GM19372 (cell line): Measurements from ENCODE around the gene DTX2.
"Not testable (repeated sequence)": the region's sequence is repeated elsewhere in the genome, so short reads cannot be mapped to it uniquely, and the experiment has no call there.

Source experiments
- ATAC-seq: cut with Tn5 transposase; IDR thresholded peaks from one replicate; pipeline ENCODE4 v1.9.1; 2021; ENCODE audit warnings: mild to moderate bottlenecking, low read depth, moderate library complexity; ENCODE audit not compliant: unreplicated experiment

Gene DTX2

GRCh38 chr7:76461464-76462101, at the start of gene DTX2:
Gene DTX2 (plus strand): TSS chr7:76461709. CDS start chr7:76480510, 18,801 bp downstream.
- ATAC-seq: peak; percentile 97

DNA sequence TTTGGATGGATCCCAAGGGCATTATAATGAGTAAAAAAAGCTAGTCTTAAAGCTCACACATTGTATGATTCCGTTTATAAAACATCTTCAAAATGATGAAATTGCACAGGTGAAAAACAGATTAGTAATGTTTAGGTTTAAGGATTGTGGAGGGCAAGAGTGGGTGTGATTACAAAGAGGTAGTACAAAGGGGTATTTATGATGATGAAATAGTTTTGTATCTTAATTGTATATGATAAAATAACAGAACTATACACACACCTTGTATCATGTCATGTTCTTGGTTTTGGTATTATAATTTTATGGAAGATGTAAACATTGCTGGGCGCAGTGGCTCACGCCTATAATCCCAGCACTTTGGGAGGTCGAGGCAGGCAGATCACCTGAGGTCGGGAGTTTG, 49.3 kb upstream of the DTX2 start:
- ATAC-seq: no peak

DNA sequence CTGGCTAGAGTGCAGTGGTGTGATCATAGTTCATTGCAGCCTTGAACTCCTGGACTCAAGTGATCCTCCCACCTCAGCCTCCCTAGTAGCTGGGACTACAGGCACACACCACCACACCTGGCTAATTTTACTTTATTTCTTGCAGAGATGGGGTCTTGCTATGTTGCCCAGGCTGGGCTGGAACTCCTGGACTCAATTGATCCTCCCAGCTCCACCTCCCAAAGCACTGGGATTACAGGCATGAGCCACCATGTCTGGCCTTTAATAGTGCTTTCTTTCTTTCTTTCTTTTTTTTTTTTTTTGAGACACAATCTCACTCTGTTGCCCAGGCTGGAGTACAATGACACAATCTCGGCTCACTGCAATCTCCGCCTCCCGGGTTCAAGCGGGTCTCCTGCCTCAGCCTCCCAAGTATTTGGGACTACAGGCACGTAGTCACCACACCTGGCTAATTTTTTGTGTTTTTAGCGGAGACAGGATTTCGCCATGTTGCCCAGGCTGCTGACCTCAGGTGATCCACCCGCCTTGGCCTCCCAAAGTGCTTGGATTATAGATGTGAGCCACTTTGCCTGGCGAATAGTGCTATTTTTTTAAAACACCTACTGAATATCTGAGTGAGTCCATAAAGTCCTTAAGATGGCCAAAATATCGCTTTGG, 43.7 kb upstream of the DTX2 start:
- ATAC-seq: not testable (repeated sequence)

GRCh38 chr7:76421097-76421496, 40.4 kb upstream of the DTX2 start:
- ATAC-seq: not testable (repeated sequence)

DNA sequence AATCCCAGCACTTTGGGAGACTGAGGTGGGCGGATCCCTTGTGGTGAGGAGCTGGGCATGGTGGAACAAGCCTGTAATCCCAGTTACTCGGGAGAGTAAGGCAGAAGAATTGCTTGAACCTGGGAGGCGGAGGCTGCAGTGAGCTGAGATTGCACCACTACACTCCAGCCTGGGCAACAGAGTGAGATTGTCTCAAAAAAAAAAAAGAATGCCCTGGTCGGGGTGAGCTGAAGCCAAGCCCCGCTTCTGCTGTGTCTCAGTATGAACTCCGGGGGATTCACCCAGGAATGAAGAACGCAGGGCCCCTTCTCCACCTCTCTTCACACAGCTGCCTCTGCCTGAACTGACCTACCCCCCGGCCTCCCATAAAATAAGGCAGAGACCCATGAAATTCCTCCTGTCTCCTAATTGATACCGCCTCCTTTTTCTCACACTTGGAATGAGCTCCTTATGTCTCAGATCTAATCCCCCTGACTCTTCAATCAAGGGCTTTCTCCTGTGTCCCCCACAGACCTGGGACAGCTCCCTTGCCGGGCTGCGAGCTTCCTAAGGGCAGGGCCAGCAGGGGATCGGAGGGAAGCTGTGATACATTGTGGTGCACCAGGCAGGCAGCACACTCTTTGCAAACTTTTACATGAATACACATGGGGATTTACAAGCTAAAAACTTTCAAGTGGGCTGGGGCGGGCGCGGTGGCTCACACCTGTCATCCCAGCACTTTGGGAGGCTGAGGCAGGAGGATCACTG, 37.7 kb upstream of the DTX2 start:
- ATAC-seq: no peak

DNA sequence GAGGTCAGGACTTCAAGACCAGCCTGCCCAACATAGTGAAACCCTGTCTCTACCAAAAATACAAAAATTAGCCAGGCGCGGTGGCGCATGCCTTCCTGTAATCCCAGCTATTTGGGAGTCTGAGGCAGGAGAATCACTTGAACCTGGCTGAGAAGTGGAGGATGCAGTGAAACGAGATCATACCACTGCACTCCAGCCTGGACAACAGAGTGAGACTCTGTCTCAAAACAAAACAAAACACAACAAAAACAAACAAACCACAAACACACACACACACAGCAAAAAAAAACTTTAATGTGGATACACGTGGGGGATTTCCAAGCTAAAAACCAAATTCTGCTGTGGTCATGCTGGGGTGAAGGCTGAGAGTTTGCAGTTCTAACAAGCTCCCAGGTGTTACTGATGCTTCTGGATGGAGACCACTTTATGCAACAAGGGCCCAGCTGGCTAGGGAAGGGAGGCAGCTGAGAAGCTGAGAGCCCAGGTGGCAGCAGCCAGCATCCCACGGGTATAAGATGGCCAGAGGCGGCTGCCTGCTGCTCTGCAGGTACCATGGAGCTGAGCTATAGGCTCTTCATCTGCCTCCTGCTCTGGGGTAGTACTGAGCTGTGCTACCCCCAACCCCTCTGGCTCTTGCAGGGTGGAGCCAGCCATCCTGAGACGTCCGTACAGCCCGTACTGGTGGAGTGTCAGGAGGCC, 36.9 kb upstream of the DTX2 start, which contains the start of gene ZP3:
Gene ZP3, plus strand, starts transcription at position 538 of the 699 bp plus-strand sequence. Its CDS starts 15 bp downstream, at position 553.
- ATAC-seq: peak; percentile 56

DNA sequence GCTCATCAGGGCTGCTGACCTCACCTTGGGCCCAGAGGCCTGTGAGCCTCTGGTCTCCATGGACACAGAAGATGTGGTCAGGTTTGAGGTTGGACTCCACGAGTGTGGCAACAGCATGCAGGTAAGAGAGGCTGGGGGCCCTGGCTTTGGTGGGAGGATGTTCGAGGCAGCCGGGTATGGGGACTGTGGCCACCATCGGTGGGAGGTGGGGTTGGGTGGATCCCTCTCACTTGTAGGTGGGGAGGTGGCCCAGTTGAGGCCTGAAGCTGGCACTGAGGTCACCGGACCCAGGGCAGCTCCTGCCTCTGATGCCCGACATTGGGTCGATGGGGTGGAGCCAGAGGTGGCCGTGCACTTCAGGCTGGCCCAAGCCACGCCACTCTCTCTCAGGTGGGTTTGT, 36.4 kb upstream of the DTX2 start:
- ATAC-seq: no peak

DNA sequence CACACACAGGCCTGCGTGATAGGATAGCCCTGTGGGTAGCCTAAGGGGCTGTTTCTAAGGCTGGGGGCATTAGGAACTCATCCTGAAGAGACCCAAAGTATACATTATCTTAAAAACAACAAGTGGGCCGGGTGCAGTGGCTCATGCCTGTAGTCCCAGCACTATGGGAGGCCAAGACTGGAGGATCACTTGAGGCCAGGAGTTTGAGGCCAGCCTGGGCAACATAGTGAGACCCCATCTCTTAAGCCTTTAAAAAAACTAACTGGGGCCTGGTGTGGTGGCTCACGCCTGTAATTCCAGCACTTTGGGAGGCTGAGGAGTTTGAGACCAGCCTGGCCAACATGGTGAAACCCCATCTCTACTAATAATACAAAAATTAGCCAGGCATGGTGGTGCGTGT, 36.0 kb upstream of the DTX2 start:
- ATAC-seq: not testable (repeated sequence)

DNA sequence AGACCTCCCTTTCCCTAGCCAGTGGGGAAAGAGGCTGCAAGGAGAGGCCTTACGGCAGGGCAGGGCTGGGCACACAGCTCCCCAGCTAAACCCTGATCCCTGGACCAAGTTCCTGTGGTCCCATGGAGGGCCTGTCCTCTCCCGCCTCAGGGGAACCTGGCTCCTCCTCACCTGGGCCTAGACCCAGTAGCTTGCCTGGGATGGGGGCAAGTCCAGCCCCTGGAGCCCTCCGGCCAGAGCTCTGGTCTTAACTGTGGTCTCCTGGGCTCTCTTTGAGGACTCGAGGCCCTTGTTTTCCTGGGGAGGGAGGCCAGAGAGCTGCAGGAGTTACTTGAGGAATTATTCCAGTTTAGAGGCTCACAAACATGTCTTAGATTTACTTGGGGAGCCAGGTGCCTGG, 35.3 kb upstream of the DTX2 start:
- ATAC-seq: no peak

- ATAC-seq: no peak
These were observed 33.9 kb upstream of the DTX2 start for GRCh38 chr7:76427635-76428034.

- ATAC-seq: no peak
These were observed 33.2 kb upstream of the DTX2 start for GRCh38 chr7:76428149-76428823.

GRCh38 chr7:76428868-76429805, 32.4 kb upstream of the DTX2 start:
- ATAC-seq: no peak

GRCh38 chr7:76430211-76430610, 31.3 kb upstream of the DTX2 start:
- no peak for ATAC-seq

DNA sequence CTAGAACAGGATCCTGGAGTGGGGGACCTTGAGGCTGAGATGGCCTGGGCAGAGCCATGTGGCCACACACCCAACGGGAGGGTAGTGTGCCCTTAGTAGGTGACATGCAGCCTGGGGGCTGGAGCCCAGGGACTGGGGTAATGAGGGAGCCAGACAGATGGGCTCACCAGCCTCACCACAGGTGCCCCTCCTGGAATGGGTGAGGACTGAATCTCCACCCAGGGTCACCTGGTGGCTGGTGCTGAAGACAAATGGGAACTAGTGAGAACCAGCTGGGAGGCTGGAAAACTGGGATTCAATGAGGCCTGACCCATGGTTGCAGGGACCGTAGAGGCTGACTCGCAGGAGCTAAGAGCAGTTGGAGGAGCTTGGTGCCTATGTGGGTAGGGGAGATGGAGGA, 30.7 kb upstream of the DTX2 start:
- ATAC-seq: no peak

DNA sequence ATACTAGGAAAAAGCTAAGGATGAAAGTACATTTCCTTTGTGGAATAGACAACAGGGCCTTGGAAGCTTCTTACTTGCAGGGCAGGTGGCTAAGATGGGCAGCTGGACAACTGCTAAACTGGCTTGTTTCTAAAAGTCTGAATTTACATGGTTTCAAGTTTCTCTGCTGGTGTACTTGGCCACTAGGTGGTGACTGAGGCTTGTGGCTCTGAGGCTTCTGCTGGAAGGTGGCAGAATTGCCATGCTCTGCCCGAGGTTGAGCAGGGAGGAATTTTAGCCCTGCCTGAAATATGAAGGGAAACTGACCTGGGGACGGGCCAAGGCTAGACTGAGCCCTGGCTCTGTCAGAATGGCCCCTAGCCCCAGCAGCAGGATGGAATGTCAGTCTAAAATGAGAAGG, 23.6 kb upstream of the DTX2 start:
- ATAC-seq: peak; percentile 81

GRCh38 chr7:76439120-76439888, 22.2 kb upstream of the DTX2 start:
- not testable (repeated sequence) for ATAC-seq

- ATAC-seq: not testable (repeated sequence)
These were observed 21.1 kb upstream of the DTX2 start for GRCh38 chr7:76440404-76440803.

GRCh38 chr7:76441792-76442191, 19.7 kb upstream of the DTX2 start:
- ATAC-seq: not testable (repeated sequence)
